Common myeloid progenitor, CD34-positive (primary cell): ENCODE results near the gene SGF29.
"Not testable (repeated sequence)": the region's sequence is repeated elsewhere in the genome, so short reads cannot be mapped to it uniquely, and the experiment has no call there.

Source experiments
- CTCF ChIA-PET: fragments of 350-600 bp; sonication (Branson Sonifier 250); formaldehyde crosslinking; loops from one replicate; lab custom pipeline; 2021; ENCODE audit warnings: antibody characterized with exemption; lab: Charles Lee
- POLR2A ChIA-PET: fragments of 350-600 bp; sonication (Branson Sonifier 250); formaldehyde crosslinking; loops from one replicate; lab custom pipeline; 2021; ENCODE audit warnings: antibody characterized with exemption; lab: Charles Lee
- DNase-seq, 3 donors: peaks; one replicate each; pipeline versions ENCODE4 v3.0.0 to v3.0.0-alpha.2; 2013
- H3K27ac ChIP-seq, 2 experiments: 1 replicate in 1 of 2; 2 replicates in 1 of 2; pipeline ENCODE4 v1.7.0; 2013; ENCODE audit warnings: inconsistent platforms in 2 of 2, low read length in 2 of 2, mild to moderate bottlenecking in 2 of 2, low read depth in 1 of 2, moderate library complexity in 1 of 2; ENCODE audit not compliant: severe bottlenecking in 2 of 2, insufficient read depth in 1 of 2, poor library complexity in 1 of 2
- H3K27me3 ChIP-seq, 5 experiments: replicated peaks in 2 of 5; 1 replicate in 3 of 5; 2 replicates in 2 of 5; pipeline versions ENCODE4 v1.6.1 to v1.7.0; 2013; ENCODE audit warnings: low read length in 4 of 5, mild to moderate bottlenecking in 2 of 5, moderate library complexity in 2 of 5, inconsistent platforms in 1 of 5; ENCODE audit not compliant: insufficient read depth in 5 of 5, control insufficient read depth in 4 of 5
- H3K36me3 ChIP-seq, 4 experiments: 1 replicate in 2 of 4; 2 replicates in 2 of 4; pipeline versions ENCODE4 v1.6.1 to v1.7.0; 2013; ENCODE audit warnings: low read length in 3 of 4, control low read depth in 1 of 4, mild to moderate bottlenecking in 1 of 4; ENCODE audit not compliant: control insufficient read depth in 4 of 4, insufficient read depth in 4 of 4
- H3K4me1 ChIP-seq, 4 experiments: 1 replicate in 3 of 4; 2 replicates in 1 of 4; pipeline versions ENCODE4 v1.6.1 to v1.7.1; 2013; ENCODE audit warnings: low read length in 3 of 4, mild to moderate bottlenecking in 3 of 4, control low read depth in 1 of 4, inconsistent platforms in 1 of 4, moderate library complexity in 1 of 4; ENCODE audit not compliant: control insufficient read depth in 4 of 4, insufficient read depth in 4 of 4; ENCODE audit errors: control extremely low read depth in 1 of 4
- H3K4me3 ChIP-seq, 7 experiments: 1 replicate in 4 of 7; 2 replicates in 3 of 7; pipeline versions ENCODE4 v1.5.1 to v1.7.0; 2013; ENCODE audit warnings: mild to moderate bottlenecking in 7 of 7, low read length in 6 of 7, moderate library complexity in 6 of 7, inconsistent platforms in 2 of 7, low read depth in 2 of 7, control low read depth in 1 of 7; ENCODE audit not compliant: insufficient read depth in 4 of 7, control insufficient read depth in 1 of 7; ENCODE audit errors: extremely low read depth in 1 of 7
- H3K9me3 ChIP-seq, 5 experiments: 1 replicate in 4 of 5; 2 replicates in 1 of 5; pipeline versions ENCODE4 v1.6.1 to v1.7.1; 2013; ENCODE audit warnings: low read length in 4 of 5, mild to moderate bottlenecking in 2 of 5, inconsistent platforms in 1 of 5, low read depth in 1 of 5, moderate library complexity in 1 of 5; ENCODE audit not compliant: control insufficient read depth in 4 of 5, insufficient read depth in 2 of 5; ENCODE audit errors: control extremely low read depth in 1 of 5
- WGBS: methylation state at CpG from one replicate; pipeline ENCODE4 v1.1.5; 2013; ENCODE audit not compliant: insufficient coverage; 5-methylcytosine and 5-hydroxymethylcytosine counted together

Gene SGF29

GRCh38 chr16:28596115-28596630 lies 42.5 kb downstream of the SGF29 start:
- CTCF ChIA-PET, result interaction anchor here (1.7 kb wide), 1 partner anchor 8 kb away, joined by 4 read pairs; no protein-coding TSS in a partner anchor
- H3K4me3 ChIP-seq, result no peak overlapping the region
- no peaks in the 10 kb centered on the region for H3K9me3 ChIP-seq
- H3K27ac ChIP-seq, result peak overlapping the region in 1 of 2 experiments; percentile 43
- POLR2A ChIA-PET, result no interaction called here
- 92% methylated on average over 2 of the region's 8 CpGs for WGBS
- H3K36me3 ChIP-seq, result peaks cover 0 to 9% (median 4%) of the 10 kb centered on the region in 4 experiments
- H3K4me1 ChIP-seq, result peaks cover 0 to 22% (median 18%) of the 10 kb centered on the region in 4 experiments
- no peaks in the 10 kb centered on the region for H3K27me3 ChIP-seq
- no peak for DNase-seq

- peak in 2 of 3 donors; percentile 25 to 44 for DNase-seq
- CTCF ChIA-PET, result interaction anchor here (0.8 to 1.5 kb wide), 4 partner anchors 13 to 27 kb away, joined by 3 to 8 read pairs (median 4); partner anchors contain the start of gene SULT1A1
- H3K27ac ChIP-seq, result peak within 1 kb of the TSS in 1 of 2 experiments; percentile 43
- 67% methylated on average over 9 of the region's 11 CpGs for WGBS
- H3K36me3 ChIP-seq, result peaks cover 0 to 3% (median 2%) of the 10 kb centered on the region in 4 experiments
- H3K4me3 ChIP-seq, result peak within 1 kb of the TSS in 2 of 7 experiments; percentile 14 to 38
- POLR2A ChIA-PET, result no interaction called here
- no peaks in the 10 kb centered on the region for H3K9me3 ChIP-seq
- H3K27me3 ChIP-seq, result no peaks in the 10 kb centered on the region
- H3K4me1 ChIP-seq, result peaks cover 0 to 22% (median 18%) of the 10 kb centered on the region in 4 experiments
Observed at GRCh38 chr16:28596840-28597691, 43.3 kb downstream of the SGF29 start, which contains the start of gene SULT1A2. TSS of gene SULT1A2 (minus strand) at chr16:28597050. CDS start at chr16:28595930, 1,120 bp downstream.

GRCh38 chr16:28597692-28598261 lies 44.1 kb downstream of the SGF29 start:
- no peaks in the 10 kb centered on the region for H3K36me3 ChIP-seq
- ChIA-PET POLR2A (no interaction called here), CTCF (interaction anchor here (0.8 to 1.5 kb wide), 4 partner anchors 12 to 26 kb away, joined by 3 to 8 read pairs (median 4); partner anchors contain the start of gene SULT1A1)
- peak overlapping the region in 1 of 7 experiments; percentile 14 for H3K4me3 ChIP-seq
- peaks cover 0 to 22% (median 18%) of the 10 kb centered on the region in 4 experiments for H3K4me1 ChIP-seq
- 74% methylated on average over 8 of the region's 9 CpGs for WGBS
- H3K27me3 ChIP-seq, result no peaks in the 10 kb centered on the region
- no peaks in the 10 kb centered on the region for H3K9me3 ChIP-seq
- peak; percentile 36 to 77 (median 59) for DNase-seq
- H3K27ac ChIP-seq, result no peak overlapping the region

GRCh38 chr16:28599377-28600285 lies 45.9 kb downstream of the SGF29 start:
- H3K27me3 ChIP-seq, H3K4me3 ChIP-seq, H3K27ac ChIP-seq, H3K9me3 ChIP-seq, H3K36me3 ChIP-seq, CTCF ChIA-PET, DNase-seq, POLR2A ChIA-PET: not testable (repeated sequence)
- H3K4me1 ChIP-seq, result peaks cover 0 to 27% (median 18%) of the 10 kb centered on the region in 4 experiments
- no CpG with 5 or more reads among the region's 17 CpGs for WGBS

GRCh38 chr16:28600965-28601364 lies 47.2 kb downstream of the SGF29 start:
- H3K27me3 ChIP-seq, H3K27ac ChIP-seq, POLR2A ChIA-PET, H3K36me3 ChIP-seq, DNase-seq, H3K4me3 ChIP-seq, CTCF ChIA-PET, H3K9me3 ChIP-seq: not testable (repeated sequence)
- 23% methylated on average over 4 of the region's 20 CpGs for WGBS
- H3K4me1 ChIP-seq, result peaks cover 0 to 27% (median 18%) of the 10 kb centered on the region in 4 experiments

GRCh38 chr16:28601589-28601988 lies 47.9 kb downstream of the SGF29 start:
- H3K27ac ChIP-seq, CTCF ChIA-PET, H3K27me3 ChIP-seq, H3K9me3 ChIP-seq, DNase-seq, H3K4me3 ChIP-seq, POLR2A ChIA-PET: not testable (repeated sequence)
- 83% methylated on average over 2 of the region's 13 CpGs for WGBS
- H3K4me1 ChIP-seq, result peaks cover 0 to 22% (median 17%) of the 10 kb centered on the region in 4 experiments
- H3K36me3 ChIP-seq, result peaks cover under 1 to 12% (median 3%) of the 10 kb centered on the region in 4 experiments
